Jurkat, Clone E6-1 (cell line): ENCODE measurements around the gene NPDC1.
A peak's percentile ranks its signal among the peaks of the same experiment; 100 is the strongest.

Source experiments
- DNase-seq: peaks from one replicate; pipeline ENCODE4 v3.0.0-alpha.2; 2011; ENCODE audit warnings: low read depth, low spot score
- H3K4me3 ChIP-seq: 2 replicates; pipeline ENCODE4 v1.5.1; 2011; ENCODE audit warnings: mild to moderate bottlenecking, low read length, control low read depth, moderate library complexity

NPDC1 gene

GRCh38 chr9:137058521-137059234 lies 12.7 kb upstream of the NPDC1 start:
- no peak overlapping the region for H3K4me3 ChIP-seq
- DNase-seq, result no peak

DNA sequence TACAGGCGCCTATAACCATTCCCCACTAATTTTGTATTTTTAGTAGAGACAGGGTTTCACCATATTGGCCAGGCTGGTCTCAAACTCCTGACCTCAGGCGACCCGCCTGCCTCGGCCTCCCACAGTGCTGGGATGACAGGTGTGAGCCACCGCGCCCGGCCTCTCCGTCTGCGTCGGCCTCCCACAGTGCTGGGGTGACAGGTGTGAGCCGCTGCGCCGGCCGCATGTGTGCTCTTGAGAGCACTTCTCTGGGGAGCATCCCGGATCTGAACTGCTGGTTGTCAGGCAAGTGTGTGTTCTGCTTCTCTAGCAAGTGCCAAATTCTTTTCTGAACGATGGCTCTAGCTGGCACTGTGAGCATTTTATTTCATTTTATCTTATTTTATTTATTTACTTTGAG lies 11.6 kb upstream of the NPDC1 start:
- H3K4me3 ChIP-seq, result no peak overlapping the region
- DNase-seq, result no peak

- DNase-seq, result no peak
- no peak overlapping the region for H3K4me3 ChIP-seq
Observed at GRCh38 chr9:137056739-137057415, 10.9 kb upstream of the NPDC1 start.

DNA sequence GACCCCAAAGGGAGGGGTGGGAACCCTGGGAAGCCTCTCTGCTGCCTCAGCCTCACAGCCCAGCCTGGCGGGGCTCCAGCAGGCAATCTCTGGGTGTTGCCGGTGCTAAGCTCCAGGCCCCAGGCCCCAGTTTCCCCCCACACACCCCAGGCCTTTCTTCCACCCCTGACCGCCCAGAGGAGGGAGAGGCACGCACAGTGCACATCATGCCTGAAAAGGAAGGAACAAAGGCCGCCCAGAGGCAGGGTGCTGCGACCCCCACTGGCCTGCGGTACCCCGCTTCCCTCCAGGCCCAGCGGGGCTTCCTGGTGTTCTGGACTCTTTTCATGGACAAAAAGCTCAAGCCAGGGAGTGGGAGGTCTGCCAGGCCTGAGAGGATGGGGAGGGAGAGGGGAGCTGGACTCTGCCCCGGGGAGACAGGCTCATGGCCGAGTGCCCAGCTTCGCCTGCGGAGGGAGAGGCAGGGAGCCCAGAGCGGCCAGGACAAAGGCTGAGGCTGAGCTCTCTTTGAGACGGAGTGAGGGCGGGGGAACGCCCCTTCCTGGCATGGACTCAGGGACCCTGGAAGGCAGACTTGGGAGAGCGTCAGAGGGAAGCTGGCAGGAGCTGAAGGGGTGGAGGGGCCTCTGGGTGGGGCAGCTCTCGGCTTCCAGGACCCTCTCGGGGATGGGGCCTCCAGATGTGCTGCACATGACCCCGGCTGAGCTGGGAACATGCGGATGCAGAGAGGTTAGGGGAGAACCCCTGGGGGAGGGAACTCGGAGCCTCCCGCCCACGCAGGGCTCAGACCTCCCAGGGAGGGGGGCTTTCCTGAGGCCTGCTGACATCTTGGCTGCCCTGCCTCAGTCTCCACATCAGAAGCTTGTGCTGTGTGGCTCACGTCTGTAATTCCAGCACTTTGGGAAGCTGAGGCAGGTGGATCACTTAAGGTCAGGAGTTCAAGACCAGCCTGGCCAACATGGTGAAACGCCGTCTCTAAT lies 9.7 kb upstream of the NPDC1 start:
- H3K4me3 ChIP-seq, result no peak overlapping the region
- no peak for DNase-seq

DNA sequence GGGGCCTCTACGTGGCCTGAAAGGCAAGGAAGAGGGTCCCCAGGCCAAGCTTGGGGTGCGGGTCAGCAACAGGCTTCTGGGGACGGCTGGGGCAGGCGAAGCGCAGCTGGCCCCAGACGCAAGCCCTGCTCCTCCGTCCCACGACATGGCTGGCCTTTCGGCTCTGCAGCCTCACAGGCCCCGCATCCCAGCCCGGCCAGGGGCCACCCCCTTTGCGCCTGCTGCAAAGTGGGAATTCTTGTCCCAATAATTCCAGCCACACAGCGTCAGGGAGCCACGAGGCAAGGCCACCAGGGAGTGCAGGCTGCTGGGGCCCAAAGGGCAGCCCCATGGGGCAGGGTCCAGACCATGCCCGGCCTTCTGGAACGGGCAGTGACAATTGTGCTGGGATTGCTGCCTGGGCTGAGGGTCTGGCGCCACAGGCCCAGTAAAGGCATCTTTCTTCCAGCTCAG lies 9.0 kb upstream of the NPDC1 start:
- DNase-seq, result no peak

DNA sequence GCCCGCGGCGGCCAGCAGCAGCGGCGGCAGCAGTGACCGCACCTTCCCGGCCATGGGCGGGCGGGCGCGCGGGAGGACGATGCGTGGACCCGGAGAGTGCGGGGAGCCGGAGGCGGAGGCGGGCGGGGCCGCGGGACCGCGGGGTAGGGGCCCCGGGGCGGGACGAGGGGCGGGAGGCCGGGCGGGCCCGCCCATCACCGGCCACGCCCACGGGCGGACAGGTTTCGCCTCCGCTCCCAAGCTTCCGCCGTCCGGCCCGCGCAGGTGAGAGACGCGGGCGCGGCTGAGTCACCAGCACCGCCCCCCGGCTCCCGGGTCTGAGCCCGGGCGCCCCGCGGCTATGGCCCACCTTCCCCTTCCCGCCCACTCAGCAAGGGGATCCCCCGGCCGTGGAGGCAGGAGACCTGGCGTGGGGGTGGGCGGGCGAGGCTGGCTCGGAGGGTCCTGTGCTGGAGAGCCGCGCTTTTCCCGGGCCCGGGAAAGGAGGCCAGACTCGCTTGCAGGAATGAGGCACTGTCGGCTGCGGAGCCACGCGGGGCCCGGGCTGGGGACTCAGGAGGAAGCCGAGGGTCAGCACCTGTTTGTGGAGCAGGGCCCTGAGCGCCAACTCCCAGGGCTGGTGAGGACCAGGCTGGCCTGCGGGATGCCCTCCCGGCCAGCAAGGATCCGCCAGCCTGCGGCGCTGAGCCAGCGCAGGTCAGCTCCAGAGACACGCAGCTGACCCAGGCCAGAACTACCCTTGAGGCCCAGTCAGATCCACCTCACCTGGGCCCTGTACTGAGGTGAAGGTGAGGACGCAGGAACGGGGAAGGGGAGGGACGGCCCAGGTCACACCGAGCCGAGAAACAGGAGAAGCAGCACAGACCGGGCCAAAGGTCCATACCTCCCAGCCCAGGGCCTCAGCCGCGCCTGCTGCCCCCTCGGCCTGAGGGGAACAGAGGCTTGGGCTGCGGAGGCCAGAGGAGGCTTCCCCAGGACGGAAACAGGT lies 8.3 kb upstream of the NPDC1 start, which contains the start of gene ENTPD2:
Gene ENTPD2, minus strand, starts transcription at position 118 of the 988 bp plus-strand sequence. Its CDS starts 64 bp downstream, at position 54.
- H3K4me3 ChIP-seq, result no peak within 1 kb of the TSS
- DNase-seq, result no peak

More for the DNA sequence above, 9.0 kb upstream of the NPDC1 start:
- no peak overlapping the region for H3K4me3 ChIP-seq

GRCh38 chr9:137052998-137053943 lies 7.3 kb upstream of the NPDC1 start:
- no peak for DNase-seq
- no peak overlapping the region for H3K4me3 ChIP-seq

- H3K4me3 ChIP-seq, result no peak overlapping the region
- no peak for DNase-seq
Observed at GRCh38 chr9:137052293-137052692, 6.3 kb upstream of the NPDC1 start.

GRCh38 chr9:137051145-137051724 lies 5.3 kb upstream of the NPDC1 start:
- H3K4me3 ChIP-seq, result no peak overlapping the region
- DNase-seq, result no peak

DNA sequence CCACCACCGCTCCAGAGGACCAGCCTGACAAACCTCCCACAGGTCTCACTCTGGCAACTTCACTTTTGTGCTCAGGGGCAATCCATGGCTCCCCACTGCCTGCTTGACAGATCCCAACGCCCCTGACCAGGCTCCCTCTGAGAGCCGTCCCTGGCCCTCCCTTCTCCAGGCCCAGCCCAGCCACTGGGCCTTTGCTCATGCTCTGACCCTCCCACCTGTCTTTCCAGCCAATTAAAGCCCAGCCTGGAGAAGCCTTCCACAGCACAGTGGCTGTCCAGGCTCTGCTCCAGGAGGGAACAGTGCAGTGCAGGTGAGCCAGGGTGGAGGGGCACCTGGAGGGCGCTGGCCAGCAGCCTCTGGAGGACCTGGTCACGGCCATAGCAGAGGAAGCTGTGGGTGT lies 4.6 kb upstream of the NPDC1 start:
- H3K4me3 ChIP-seq, result no peak overlapping the region
- DNase-seq, result no peak

DNA sequence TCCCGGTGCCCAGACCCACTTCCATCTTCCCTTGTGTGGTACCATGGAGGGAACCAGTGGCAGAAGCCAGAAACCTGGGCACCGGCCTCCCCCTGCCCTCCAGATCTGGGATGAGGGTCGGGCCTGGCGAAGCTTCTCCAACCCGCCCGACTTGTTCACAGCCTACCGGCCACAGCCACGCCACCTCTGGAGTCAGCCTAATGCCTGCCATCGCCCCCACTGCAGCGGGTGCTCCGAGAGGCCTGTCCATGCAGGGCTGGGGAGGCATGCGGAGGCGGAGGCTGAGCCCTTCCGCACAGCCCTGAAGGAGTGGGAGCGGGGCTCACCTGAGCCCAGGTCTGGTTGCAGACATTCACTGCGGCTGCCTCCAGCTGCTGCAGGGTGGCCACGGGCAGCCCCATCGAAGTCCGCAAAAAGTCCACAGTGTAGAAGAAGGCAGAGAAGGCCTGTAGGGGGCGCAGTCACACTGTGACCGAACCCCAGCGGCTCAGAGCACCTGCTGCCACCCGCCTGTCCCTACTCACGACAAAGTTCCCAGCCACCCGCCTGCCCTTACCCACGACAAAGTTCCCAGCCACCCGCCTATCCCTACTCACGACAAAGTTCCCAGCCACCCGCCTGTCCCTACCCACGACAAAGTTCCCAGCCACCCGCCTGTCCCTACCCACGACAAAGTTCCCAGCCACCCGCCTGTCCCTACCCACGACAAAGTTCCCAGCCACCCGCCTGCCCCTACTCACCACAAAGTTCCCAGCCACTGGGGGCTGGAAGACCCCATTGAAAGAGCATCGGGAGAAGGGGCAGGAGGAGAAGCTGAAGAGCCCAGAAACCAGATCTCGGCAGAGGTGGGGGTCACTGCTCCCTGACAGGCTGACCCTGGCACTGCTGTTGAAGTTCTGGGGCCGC lies 3.8 kb upstream of the NPDC1 start:
- DNase-seq, result no peak
- H3K4me3 ChIP-seq, result no peak overlapping the region

GRCh38 chr9:137048655-137049543 lies 2.9 kb upstream of the NPDC1 start:
- no peak overlapping the region for H3K4me3 ChIP-seq
- no peak for DNase-seq

DNA sequence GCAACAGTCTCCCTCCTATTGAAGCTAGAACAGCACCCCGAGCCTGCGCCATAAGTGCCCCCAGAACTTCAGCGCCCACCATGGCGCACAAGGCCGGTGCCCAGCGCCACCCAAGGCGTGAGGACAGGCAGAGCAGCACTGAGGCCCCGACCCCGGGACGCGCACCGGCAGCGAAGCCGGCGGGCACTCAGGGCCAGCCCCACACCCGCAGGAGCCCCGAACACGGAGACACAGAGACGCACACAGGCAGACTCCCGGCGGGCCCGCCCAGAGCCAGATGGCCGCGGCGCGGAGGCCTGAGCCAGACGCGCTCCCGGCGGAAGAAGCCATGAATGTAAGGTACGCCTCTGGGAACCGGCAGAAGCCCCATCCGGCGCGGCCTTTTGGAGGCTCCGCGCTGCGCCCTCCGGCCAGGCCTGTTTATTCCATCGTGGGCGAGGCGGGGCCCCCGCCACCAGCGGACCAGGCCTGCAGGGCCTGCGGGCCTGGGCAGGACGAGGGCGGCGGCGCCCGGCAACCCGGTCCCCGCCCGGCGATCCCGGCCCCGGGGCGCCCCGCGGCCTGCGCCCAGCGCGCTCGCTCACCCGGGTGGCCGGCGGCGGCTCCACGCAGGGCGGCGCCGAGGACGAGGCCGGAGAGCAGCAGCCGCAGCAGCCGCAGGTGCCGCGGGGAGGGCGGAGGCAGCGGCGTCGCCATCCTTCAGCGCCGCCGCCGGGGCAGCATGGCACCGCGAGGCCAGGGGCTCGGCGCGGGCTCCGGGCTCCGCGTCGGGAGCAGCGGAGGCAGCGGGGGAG lies 486 bp downstream of the NPDC1 start:
- DNase-seq, result no peak
- H3K4me3 ChIP-seq, result peak overlapping the region; percentile 59

DNA sequence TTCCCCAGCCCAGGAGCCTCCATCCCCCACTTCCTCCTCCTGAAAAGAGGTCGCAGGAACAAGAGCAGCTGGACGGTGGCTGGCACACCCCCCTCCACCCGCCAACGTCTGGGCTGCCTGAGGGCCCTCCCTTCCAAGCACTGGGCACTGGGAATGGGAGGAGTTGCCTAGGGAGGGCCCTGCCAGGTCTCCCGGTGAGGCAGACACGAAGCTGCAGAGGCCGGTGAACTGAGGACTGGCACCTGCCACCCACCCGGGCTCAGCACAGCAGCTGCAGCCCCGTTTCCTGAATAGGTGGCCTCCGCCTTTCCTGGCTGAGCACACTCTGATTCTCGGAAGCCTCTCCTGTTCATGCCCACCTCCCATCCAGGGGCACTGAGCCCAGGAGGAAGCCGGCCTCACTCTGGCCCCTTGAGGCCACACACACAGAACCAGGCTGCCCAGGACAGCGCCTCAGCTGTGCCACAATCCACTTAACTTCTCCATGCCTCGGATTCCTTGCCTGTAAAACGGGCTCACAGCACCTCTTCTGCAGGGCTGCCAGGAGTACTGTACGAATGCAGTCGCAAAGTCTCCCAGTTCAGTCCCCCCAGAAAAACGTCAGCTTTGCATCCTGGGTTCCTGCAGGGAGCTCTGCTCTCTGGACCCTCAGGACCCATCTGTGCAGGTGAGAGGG lies 1.3 kb downstream of the NPDC1 start:
- no peak overlapping the region for H3K4me3 ChIP-seq
- DNase-seq, result no peak
